ENCODE data around the gene NFKBIE.
"Not testable (repeated sequence)": the region's sequence is repeated elsewhere in the genome, so short reads cannot be mapped to it uniquely, and the experiment has no call there.

NFKBIE gene, protein sequence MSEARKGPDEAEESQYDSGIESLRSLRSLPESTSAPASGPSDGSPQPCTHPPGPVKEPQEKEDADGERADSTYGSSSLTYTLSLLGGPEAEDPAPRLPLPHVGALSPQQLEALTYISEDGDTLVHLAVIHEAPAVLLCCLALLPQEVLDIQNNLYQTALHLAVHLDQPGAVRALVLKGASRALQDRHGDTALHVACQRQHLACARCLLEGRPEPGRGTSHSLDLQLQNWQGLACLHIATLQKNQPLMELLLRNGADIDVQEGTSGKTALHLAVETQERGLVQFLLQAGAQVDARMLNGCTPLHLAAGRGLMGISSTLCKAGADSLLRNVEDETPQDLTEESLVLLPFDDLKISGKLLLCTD

DNA sequence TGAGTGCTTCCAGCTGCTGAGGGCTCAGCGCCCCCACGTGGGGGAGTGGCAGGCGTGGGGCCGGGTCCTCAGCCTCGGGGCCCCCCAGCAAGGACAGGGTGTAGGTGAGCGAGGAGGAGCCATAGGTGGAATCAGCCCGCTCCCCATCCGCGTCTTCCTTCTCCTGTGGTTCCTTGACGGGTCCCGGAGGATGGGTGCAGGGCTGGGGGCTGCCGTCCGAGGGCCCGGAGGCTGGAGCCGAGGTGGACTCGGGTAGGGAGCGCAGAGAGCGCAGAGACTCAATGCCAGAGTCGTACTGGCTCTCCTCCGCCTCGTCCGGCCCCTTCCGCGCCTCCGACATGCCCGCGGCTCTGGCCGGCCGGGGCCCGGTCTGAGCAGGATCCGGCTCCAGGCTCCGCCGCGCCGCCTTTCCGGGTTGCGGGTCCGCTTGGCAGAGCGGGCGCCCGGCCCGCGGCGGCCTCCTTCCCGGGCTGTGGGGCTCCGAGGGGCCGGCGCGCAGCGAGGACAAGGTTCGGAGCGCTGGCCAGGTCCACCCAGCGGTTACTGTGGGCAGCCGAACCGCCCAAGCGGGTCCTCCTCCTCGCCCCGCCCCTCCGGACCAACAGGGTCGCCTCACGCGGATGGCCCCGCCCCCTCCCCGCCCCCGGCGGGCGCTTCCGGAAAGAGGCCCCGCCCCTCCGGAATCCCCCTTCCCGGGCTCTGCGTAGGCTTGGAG, at the start of gene NFKBIE:
Gene NFKBIE (minus strand): TSS at position 545 of the 715 bp plus-strand sequence. CDS start 205 bp downstream, at position 340.
- no peak for DNase-seq (ENCODE audit: low read depth, low spot score)
- H3K27ac ChIP-seq = peak within 1 kb of the TSS; percentile 46

DNA sequence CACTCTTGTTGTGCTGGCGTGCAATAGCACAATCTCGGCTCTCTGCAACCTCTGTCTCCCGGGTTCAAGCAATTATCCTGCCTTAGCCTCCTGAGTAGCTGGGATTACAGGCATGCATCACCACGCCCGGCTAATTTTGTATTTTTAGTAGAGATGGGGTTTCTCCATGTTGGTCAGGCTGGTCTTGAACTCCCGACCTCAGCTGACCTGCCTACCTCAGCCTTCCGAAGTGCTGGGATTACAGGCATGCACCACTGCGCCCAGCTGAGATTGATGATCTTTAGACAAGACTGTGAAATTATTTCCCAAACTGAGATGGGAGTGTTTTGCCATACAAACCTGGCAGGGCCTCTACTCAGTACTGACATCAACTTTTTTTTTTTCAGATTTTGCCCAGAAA, 49.3 kb upstream of the NFKBIE start:
- DNase-seq (ENCODE audit: low read depth, low spot score); H3K27ac ChIP-seq: not testable (repeated sequence)

DNA sequence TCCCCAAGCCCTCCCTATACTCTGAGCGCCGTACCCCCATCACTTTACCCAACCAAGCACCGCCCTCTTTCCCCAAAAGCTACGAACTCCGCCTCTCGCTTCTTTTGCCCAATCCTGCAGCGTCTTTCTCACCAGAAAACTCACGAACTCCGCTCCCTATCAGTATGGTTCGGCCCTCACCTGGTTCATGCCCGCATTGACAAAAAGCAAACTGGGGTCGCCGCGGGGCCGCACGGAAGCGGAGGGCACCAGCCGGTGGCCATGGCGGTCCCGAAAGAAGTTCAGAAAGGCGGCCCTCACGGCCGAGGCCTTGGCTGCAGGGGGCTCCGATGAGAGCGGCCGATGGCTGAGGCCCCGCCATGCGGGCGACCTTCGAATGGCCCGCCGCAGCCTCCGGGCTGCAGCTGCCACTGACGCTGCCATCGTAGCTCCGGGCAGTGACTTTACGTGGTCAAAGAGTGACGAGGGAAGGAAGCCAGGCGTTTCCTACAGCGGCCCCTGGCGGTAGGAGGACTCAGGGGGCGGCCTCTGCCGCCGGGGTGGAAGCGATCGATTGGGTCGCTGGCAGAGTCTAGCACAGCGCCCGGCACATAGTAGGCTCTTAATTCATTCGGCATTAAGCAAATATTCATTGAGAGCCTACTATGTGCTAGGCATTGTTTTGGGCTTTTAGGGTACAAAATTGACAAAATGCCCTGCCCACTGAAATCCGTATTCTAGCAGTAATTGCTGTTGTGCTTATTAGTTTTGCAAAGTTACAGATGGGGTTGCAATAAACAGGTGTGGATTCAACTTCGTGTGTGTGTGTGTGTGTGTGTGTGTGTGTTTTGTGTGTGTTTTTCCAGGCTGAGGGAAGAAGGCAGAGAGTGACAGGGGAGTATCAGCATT, 47.8 kb upstream of the NFKBIE start, which contains the start of gene AARS2:
Gene AARS2 (minus strand): TSS at position 447 of the 888 bp plus-strand sequence. CDS start 24 bp downstream, at position 423.
- peak; percentile 31 for DNase-seq (ENCODE audit: low read depth, low spot score)
- H3K27ac ChIP-seq = peak within 1 kb of the TSS; percentile 18

DNA sequence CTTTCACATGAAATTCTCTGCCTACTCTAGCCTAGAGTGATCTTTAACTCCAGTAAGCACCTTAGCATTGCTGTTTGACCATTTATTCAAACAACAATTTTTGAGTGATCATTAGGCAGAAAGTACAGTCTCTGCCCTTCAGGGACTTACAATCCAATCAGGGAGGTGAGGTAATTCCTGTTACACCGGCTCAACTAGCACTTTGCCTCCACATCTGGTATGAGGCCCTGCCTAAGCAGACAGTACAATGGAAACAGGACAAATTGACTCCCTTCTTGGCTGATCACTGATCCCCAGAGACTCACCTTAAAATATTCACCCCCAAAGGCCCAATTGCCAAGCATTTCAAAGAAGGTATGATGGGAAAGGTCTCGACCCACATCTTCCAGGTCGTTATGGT, 46.4 kb upstream of the NFKBIE start:
- no peak for DNase-seq (ENCODE audit: low read depth, low spot score)
- H3K27ac ChIP-seq = no peak overlapping the region

DNA sequence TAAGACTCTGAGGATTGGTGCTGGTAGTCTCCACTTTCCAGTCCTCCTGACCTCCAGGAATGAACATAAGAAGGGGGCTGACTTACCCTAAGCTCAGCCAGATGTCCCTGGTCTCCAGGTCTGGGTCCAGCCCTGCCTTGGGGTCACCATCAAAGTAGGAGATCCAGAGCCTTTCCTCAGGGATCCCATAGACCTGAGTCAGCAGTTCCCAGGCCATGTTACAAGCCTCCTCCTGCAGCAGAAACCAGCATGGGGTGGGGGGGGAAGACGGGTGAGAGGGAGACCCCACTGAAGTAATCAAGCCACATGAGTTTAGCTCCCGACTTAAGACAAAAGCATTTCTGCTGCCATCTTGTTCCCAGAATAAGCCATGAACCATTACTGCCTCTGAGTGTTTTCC, 46.0 kb upstream of the NFKBIE start:
- H3K27ac ChIP-seq = no peak overlapping the region

DNA sequence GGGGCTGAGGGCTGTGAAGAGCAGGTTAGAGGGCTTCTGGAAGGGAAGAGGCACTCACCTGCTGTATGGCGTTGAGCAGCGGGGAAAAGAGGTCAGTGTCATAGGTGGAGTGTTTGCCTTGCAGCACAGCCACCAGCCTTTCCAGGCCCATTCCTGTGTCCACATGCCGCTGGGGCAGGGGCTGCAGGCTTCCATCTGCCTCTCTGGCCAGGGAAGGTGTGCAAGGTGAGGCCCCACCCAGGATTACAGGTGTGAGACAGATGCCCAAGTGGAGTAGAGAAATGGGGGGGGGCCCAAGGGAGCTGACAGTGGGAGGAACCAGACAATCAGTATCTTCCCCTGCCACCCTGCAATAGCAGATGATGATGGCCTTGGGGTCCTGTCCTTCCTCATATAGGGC, 44.9 kb upstream of the NFKBIE start:
- no peak overlapping the region for H3K27ac ChIP-seq
- DNase-seq (ENCODE audit: low read depth, low spot score) = no peak

More for the DNA sequence above, 46.0 kb upstream of the NFKBIE start:
- no peak for DNase-seq (ENCODE audit: low read depth, low spot score)

DNA sequence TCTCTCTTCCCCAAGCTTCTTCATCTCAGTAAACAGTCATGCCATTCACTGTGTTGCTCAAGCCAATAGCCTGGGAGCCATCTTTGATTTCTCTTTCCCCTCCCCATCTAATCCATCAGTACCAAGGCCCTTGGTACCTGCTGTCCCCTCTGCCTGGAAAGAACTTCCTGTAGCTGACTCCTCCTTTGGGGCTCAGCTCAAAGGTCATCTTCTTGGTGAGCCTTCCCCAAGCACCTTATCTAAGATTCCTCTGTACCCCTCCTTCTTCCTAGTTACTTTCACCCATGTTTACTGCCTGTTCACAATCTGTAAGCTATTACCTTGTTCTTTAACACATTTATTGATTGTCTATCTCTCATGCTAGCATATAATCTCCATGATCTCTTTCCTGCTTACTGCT, 44.3 kb upstream of the NFKBIE start:
- peak overlapping the region; percentile 43 for H3K27ac ChIP-seq
- DNase-seq (ENCODE audit: low read depth, low spot score) = no peak

DNA sequence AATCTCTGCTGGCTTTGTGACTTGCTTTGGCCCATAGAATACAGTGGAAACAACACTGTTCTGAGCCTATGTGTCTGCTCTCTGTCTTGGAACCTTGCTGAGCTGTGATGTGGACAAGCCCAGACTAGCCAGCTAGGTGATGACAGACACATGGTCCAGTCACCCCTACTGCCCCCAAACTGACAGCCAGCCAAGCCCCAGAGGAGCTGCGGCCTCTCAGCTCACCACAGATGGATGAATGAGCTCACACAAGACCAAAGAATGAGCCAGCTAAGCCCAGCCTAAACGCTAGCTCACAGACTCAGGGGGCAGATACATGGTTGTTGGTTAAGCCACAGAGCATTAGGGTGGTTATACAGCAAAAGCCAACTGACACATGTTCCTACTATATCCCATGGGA, 43.7 kb upstream of the NFKBIE start:
- H3K27ac ChIP-seq = peak overlapping the region; percentile 43
- DNase-seq (ENCODE audit: low read depth, low spot score) = peak; percentile 68

DNA sequence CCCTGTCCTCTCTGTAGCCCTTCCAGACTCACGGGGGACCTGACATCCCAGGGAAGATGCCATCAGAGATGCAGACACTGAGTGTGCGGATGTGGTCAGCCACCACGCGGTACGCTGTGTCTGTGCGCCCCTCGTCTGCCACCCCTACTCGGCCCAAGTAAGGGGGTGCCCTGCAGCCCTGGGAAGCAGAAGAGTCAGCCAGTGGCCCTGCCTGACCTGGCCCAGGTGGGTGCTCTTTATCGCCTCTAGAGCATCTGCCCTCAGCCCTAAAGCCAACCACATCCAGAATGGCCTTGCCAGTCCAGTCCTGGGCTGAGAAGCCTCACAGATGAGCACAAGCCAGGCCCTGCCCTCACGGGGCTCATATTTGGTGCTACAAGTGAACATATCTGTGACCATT, 41.9 kb upstream of the NFKBIE start:
- no peak for DNase-seq (ENCODE audit: low read depth, low spot score)
- no peak overlapping the region for H3K27ac ChIP-seq

DNA sequence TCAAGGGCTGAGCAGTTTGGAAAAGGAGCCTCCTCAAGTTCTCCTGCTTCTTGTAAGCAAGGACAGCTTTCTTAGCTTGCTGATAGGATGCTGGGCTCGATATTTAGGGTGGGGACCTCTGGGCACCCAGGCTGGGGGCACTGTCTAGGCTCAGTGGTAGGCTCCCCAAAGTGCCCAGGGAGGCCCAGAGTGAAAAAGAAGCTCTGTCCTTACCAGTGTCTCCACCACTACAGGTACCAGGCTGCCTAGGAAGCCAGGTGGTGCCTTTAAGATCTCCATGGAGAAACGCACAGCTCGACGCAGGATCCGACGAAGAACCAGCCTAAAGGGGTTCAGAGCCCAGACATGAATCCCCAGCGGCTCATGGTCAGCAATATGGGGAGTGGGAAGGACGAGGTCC, 41.4 kb upstream of the NFKBIE start:
- no peak overlapping the region for H3K27ac ChIP-seq

DNA sequence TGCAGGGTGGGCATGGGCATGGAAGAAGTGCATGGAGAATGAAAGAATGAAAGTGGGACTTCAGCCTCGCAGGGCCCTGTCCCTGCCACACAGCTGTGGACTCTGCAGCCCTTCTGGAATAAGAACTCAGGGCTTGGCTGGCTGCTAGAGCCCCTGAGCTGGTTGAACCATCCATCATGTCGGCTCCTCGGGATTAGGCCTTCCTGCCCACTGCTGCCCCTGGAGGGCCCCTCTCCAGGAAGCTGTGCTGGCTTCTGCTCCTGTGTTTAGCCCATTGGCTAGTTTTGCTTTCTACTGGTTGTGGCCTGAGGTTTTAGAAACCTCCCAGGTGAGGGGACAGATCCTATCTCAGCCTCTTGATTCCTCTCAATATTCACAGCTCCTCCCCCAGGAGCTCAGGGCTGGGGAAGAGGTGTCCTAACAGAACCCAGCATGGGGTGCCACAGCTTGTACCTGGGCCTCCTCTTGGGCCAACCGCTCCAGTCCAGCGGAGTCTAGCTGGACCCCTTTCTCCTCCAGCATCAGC, 39.9 kb upstream of the NFKBIE start:
- H3K27ac ChIP-seq = no peak overlapping the region
- DNase-seq (ENCODE audit: low read depth, low spot score) = no peak

More for the DNA sequence above, 41.4 kb upstream of the NFKBIE start:
- no peak for DNase-seq (ENCODE audit: low read depth, low spot score)

DNA sequence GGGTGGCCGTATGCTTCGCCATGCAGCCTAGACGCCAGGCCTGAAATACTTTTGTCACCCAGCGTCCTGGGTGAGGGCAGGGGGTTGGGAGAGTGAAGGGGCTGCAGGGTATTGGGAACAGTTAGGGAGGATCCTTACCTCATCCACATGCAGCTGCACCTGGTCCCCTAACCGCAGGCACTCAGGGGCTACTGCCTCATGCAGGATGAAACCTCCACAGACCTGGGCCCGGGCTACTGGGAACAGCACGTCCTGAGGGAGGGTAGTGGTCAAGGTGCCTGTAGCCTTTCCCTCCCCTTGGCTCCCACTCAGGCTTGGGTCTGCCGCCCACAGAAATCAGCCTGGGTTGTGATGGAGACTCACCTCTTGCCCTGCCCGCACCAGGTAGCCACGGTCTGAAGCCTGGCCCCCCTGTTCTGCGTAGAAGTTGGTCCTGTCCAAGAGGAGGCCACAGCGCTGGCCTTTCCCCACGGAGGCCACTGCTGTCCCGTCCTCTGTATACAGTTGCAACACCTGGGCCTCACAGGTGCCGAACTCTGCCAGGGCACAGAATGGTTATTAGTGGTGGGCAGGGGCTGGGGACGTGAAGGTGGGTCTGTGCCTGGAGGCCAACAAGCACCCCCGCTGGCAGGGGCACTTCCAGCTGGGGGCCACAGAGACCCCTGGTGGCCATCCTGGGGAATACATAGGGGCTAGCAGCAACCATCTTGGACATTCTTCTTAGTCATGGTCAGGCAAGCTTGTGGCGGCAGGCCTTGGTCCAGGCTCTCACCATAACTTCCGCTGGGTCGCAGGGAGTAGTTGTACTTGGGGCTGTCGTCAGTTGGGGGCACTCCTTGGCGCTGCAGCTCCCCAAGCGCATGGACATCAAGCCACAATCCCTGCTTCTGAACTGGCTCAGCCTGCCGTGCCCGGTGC, 39.2 kb upstream of the NFKBIE start:
- no peak overlapping the region for H3K27ac ChIP-seq
- no peak for DNase-seq (ENCODE audit: low read depth, low spot score)

DNA sequence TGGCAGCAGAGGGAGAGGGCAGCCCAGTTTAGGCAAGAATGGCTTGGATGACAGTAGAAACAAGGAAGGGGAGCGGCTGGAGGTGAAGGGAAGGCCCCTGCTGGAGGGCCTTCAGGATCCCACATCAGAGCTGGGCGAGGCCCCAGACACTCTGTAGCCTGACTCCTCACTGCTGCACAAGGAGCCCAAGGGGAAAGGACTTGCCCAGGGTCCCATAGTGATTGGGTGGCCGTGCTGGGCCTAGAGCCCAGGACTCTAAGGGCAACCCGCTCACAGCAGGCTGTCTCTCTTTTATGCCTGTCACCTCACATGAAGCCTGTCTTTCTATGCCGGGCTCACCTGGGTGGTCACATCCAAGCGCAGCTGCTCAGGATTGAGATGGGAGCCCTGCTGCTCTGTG, 38.5 kb upstream of the NFKBIE start:
- no peak overlapping the region for H3K27ac ChIP-seq
- no peak for DNase-seq (ENCODE audit: low read depth, low spot score)

DNA sequence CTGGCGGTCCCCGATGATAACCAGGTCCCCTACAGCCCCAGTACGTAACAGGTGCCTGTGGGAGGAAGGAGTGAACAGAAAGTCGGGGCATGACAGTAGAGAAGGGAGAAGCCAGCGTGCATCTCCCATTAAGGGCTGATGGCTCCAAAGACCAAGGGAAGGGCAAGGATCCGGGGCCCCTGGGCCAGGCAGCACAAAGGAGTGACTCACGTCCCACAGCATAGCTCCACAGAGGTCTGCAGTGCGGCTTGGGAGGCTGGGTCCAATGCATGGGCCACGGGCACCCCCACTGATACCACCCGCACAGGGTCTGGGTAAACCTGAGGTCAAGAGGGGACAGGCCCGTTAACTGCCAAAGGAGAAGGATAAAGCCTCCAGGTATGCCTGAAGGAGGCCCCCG, 37.5 kb upstream of the NFKBIE start:
- H3K27ac ChIP-seq = no peak overlapping the region
- DNase-seq (ENCODE audit: low read depth, low spot score) = no peak

DNA sequence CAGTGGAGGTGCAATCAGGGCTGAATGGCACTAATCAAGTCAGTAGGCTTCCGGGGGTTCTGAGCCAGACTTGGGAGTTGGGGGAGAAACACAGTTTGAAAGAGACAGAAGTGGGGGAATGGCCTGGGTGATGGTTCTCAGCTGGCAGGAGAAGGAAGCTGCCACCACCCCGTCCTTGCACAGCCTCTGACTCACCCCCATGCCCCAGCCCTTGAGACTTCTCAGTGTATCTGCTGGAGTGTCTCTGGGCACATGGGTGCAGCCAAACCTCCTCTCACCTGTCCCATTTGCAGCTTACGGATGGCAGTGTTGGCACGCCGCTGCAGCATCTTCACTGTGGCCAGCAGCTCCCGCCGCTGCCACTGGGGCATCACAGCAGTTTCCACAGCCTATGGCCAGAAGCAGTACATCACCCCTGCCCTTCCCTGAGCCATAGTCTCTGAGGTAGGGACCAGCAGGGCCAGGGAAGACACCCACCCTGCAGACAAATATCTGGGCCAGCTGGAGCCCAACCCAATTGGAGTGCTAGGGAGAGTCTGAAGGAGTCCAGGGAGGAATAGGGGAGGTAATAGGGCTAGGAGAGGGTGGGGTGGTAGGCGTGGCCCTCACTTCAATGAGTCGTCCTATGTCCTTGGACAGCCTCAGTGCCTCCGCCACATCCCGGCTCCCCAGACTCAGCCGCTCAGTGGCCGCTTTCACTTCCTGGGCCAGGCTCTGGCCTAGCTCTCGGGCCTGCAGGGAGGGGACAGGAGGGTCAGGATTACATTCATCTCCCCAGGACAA, 36.6 kb upstream of the NFKBIE start:
- no peak for DNase-seq (ENCODE audit: low read depth, low spot score)

DNA sequence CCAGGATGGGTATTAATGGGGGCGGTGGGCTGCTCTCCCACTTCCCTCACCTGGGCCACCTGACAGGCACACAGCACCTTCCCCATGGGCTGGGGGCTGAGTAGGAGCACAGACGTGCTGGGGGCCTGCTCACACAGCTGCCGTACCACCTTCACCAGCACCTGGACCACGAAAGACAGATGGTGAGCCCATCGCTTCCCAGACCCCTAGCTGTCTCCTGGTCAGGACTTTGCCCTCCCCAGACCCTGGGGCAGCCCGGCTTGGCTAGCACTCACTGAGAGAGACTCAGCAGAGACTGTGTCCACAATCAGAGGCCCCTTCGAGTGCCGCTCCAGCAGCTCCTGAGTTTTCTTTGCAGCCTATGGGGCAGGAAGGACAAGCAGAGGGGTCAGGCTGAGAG, 35.8 kb upstream of the NFKBIE start:
- no peak for DNase-seq (ENCODE audit: low read depth, low spot score)
- no peak overlapping the region for H3K27ac ChIP-seq

More for the DNA sequence above, 36.6 kb upstream of the NFKBIE start:
- no peak overlapping the region for H3K27ac ChIP-seq

DNA sequence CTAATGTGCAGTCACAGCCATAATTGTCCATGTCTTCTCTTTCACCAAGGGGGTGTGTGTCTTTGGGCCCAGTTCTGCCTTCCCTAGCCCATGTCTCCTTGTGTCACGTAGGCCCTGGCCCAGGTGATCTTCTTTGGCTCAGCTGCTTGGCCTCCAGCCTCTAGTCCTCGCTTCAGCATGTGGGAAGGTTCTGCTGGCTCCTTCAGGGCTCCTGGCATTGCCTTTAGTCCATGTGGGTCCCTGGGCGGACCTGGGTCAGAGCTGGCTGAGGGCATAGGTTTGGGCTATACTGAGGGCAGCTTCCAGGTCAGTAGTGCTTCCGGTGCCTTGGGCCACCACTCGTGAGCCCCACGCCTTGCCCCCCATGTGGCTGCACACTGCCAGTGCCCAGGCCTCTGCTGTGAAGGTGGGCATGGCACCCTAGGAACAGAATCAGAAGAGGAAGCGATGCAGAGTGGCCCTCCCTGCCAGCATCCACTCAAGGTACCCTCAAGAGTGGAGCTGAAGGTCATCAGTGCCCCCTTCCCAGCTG, 35.0 kb upstream of the NFKBIE start:
- no peak for DNase-seq (ENCODE audit: low read depth, low spot score)
- H3K27ac ChIP-seq = no peak overlapping the region

DNA sequence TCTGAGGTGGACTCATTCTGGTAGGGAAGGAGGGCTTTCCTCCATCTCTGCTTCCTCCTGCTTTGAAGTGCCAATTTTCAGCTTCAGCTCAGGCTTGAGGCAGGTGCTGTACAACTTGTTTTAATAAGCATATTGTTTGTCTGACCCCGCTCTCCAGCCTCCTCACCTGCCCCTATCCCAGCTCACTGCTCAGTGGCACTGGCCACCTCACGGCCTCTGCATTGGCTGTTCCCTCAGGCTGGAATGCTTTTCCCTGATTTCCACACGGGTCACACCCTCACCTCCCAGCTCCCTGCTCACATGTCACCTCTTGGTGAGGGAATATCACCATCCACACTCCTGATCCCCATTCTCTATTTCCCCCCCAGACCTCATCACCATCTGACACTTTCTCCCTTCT, 33.5 kb upstream of the NFKBIE start:
- no peak overlapping the region for H3K27ac ChIP-seq
- DNase-seq (ENCODE audit: low read depth, low spot score) = no peak
